Colonic mucosa (tissue), 4 donors: Measurements from ENCODE around the gene TMEM120B. TPM values are rescaled to one million over a fixed set of nuclear protein-coding genes. Genes with fewer than 3 reads are reported as not detected.
"Not testable (repeated sequence)": the region's sequence is repeated elsewhere in the genome, so short reads cannot be mapped to it uniquely, and the experiment has no call there.

Experiments
- DNase-seq: peaks from one replicate; pipeline ENCODE4 v3.0.0-alpha.2; 2020
- H3K27ac ChIP-seq: fragments of 200-600 bp; one replicate; pipeline ENCODE4 v1.8.0; 2021
- H3K27me3 ChIP-seq: fragments of 200-600 bp; one replicate; pipeline ENCODE4 v1.8.0; 2021
- H3K36me3 ChIP-seq: fragments of 200-600 bp; one replicate; pipeline ENCODE4 v1.8.0; 2021
- H3K4me1 ChIP-seq: fragments of 200-600 bp; one replicate; pipeline ENCODE4 v1.8.0; 2021; ENCODE audit warnings: mild to moderate bottlenecking
- H3K4me3 ChIP-seq: fragments of 200-600 bp; one replicate; pipeline ENCODE4 v1.8.0; 2021
- H3K9ac ChIP-seq, 2 donors: one replicate each; pipeline ENCODE4 v1.7.0; 2013; ENCODE audit warnings: control low read depth in 2 of 2, low read depth in 2 of 2, low read length in 2 of 2
- H3K9me3 ChIP-seq: fragments of 200-600 bp; one replicate; pipeline ENCODE4 v1.8.0; 2021
- intact Hi-C: fragments of 100-400 bp; cut with DNase I; formaldehyde crosslinking; loops from one replicate; pipeline ENCODE4 v1.14.1; 2022
- total RNA-seq, 2 donors: library from RNA; stranded (reverse); fragmentation: NEBNext Ultra II Directional in 1 of 2; extraction: Animal tissue kit (Norgen Biotek cat#: 25700) in 1 of 2; gene quantifications; one replicate each; pipeline ENCODE4 v1.2.1, GENCODE V29; 2021
- TF ChIP-seq, protein P1 (sequence below): fragments of 200-600 bp; IDR thresholded peaks from one replicate; pipeline ENCODE4 v1.8.0; 2022; ENCODE audit warnings: antibody characterized with exemption, mild to moderate bottlenecking
- donor health status: healthy.
- donor health status: DM: no; HTN: no; CAD: no.
- donor health status: DM: no; HTN: no; CAD: no.

The TMEM120B gene
- total RNA-seq, 2 donors from 2014 or later = 3.9 to 6.5 TPM

DNA sequence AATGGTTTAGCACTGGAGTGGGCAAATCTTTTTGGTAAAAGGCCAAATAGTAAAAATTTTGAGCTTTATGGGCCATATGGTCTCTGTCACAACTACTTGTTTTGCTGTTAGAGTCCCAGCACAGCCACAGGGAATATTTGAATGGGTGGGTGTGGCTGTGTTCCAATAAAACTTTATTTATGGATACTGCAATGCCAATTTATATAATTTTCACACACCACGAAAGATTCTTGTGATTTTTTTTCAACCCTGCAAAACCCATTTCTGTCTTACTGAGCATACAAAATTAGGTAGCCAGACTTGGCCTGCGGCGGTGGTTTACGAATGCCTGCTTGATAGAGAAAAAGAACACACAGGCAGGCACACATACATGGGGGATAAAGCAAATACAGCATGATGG, 28.3 kb downstream of the TMEM120B start:
- Histone ChIP-seq H3K36me3 (no peaks in the 10 kb centered on the region), H3K4me3 (no peak overlapping the region), H3K9ac (no peak overlapping the region), H3K27me3 (no peaks in the 10 kb centered on the region), H3K4me1 (no peaks in the 10 kb centered on the region), H3K9me3 (no peaks in the 10 kb centered on the region), H3K27ac (no peak overlapping the region)
- intact Hi-C loops = no loop called here
- TF ChIP-seq, protein P1, sequence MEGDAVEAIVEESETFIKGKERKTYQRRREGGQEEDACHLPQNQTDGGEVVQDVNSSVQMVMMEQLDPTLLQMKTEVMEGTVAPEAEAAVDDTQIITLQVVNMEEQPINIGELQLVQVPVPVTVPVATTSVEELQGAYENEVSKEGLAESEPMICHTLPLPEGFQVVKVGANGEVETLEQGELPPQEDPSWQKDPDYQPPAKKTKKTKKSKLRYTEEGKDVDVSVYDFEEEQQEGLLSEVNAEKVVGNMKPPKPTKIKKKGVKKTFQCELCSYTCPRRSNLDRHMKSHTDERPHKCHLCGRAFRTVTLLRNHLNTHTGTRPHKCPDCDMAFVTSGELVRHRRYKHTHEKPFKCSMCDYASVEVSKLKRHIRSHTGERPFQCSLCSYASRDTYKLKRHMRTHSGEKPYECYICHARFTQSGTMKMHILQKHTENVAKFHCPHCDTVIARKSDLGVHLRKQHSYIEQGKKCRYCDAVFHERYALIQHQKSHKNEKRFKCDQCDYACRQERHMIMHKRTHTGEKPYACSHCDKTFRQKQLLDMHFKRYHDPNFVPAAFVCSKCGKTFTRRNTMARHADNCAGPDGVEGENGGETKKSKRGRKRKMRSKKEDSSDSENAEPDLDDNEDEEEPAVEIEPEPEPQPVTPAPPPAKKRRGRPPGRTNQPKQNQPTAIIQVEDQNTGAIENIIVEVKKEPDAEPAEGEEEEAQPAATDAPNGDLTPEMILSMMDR = no peak
- no peak for DNase-seq

DNA sequence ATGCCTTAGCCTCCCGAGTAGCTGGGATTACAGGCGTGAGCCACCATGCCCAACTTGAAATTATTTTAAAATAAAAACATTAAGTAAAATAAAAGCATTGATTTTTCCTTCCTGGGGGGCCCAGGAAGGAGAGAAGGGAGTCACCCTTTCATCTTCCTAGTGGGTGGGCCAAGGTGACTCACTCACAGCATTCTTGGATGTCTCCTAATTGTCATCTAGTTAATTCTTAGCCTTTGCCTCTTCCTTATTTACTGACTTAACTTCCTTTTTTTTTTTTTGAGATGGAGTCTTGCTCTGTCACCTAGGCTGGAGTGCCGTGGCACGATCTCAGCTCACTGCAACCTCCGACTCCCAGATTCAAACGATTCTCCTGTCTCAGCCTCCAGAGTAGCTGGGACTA, 29.2 kb downstream of the TMEM120B start:
- Histone ChIP-seq H3K27me3 (no peaks in the 10 kb centered on the region), H3K9ac (no peak overlapping the region), H3K36me3 (no peaks in the 10 kb centered on the region), H3K9me3 (no peaks in the 10 kb centered on the region), H3K4me1 (no peaks in the 10 kb centered on the region), H3K4me3 (no peak overlapping the region), H3K27ac (no peak overlapping the region)
- intact Hi-C loops = no loop called here
- TF ChIP-seq, protein P1 = no peak
- no peak for DNase-seq

DNA sequence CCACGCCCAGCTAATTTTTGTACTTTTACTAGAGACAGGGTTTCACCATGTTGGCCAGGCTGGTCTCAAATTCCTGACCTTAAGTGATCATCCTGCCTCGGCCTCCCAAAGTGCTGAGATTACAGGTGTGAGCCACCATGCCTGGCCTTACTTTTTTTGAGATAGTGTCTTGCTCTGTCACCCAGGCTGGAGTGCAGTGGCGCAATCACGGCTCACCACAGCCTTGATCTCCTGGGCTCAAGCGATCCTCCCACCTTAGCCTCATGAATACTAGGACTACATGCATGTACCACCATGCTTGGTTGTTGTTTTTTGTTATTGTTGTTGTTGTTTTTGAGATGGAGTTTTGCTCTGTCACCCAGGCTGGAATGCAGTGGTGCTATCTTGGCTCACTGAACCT, 33.0 kb downstream of the TMEM120B start:
- H3K36me3 ChIP-seq, DNase-seq, H3K27me3 ChIP-seq, H3K4me3 ChIP-seq, H3K27ac ChIP-seq, H3K4me1 ChIP-seq, intact Hi-C loops, H3K9me3 ChIP-seq, H3K9ac ChIP-seq: not testable (repeated sequence)

DNA sequence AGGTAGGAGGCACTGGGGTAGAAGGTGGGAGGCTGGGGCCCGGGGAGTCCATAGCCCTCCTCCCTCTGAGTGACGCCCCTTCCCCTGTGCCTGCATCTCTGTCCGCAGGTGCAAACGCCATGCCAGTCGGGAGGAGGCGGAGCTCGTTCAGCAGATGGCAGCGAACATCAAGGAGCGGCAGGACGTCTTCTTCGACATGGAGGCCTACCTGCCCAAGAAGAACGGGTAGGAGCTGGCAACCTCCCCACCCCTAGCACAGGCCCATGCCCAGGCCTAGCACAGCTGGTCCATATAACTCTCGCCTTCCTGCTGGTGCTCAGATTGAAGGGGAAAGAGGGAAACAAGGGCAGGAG, 35.6 kb downstream of the TMEM120B start:
- TF ChIP-seq, protein P1 = no peak
- Histone ChIP-seq H3K4me1 (no peaks in the 10 kb centered on the region), H3K36me3 (no peaks in the 10 kb centered on the region), H3K4me3 (no peak overlapping the region), H3K27me3 (no peaks in the 10 kb centered on the region), H3K9ac (peak overlapping the region in 1 of 2 donors; percentile 24), H3K27ac (no peak overlapping the region), H3K9me3 (no peaks in the 10 kb centered on the region)
- DNase-seq = no peak
- intact Hi-C loops = no loop called here

DNA sequence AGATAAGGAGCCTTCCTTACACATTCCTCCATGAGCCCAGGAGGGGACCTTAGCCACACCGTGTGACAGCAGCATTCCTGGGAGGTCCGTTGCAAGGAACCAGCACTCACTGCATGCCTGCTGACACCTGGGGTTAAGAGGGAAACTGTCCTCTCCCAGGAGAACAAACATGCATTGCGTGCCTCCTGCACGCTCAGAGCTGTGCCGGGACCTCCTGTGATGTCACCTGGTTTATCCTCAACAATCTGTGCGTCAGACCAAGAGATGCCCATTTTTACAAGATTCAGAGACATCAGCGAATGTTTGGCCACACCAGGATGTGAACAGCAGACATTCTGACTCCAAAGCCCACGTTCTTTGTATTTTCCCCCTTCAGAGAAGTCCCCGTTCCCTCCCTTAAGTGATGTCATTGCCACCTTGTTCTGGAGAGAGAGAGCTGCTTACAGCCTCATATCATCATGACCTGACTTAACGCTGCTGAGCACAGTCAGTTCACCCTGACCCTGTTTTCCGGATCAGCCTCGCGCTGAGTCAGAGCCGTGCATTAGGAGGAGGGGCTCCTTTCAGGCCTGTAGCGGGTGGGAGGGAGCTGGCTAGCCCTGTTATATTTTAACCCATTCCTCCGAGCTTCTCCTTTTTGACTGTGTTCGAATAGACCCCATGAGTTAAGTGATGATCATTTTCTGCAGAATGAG, 36.2 kb downstream of the TMEM120B start:
- no peak for DNase-seq
- peak overlapping the region in 1 of 2 donors; percentile 24 for H3K9ac ChIP-seq

DNA sequence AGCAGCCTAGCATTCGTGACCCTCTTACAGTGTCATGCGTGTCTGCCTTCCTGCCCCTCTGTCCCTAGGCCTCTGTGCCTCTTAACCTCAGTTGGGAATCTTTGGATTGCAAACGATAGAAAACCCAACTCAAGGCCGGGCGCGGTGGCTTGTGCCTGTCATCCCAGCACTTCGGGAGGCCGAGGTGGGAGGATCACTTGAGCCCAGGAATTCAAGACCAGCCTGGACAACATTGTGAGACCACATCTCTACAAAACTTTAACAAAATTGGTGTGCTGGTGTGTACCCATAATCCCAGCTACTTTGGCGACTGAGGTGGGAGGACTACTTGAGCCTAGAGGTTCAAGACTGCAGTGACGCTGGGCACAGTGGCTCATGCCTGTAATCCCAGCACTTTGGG, 36.7 kb downstream of the TMEM120B start:
- Histone ChIP-seq H3K4me1 (no peaks in the 10 kb centered on the region), H3K9me3 (no peaks in the 10 kb centered on the region), H3K4me3 (no peak overlapping the region), H3K27ac (no peak overlapping the region), H3K9ac (no peak overlapping the region), H3K27me3 (no peaks in the 10 kb centered on the region), H3K36me3 (no peaks in the 10 kb centered on the region)
- intact Hi-C loops = no loop called here
- TF ChIP-seq, protein P1 = no peak
- DNase-seq = no peak

More for the DNA sequence above, 36.2 kb downstream of the TMEM120B start:
- no peaks in the 10 kb centered on the region for H3K36me3 ChIP-seq
- intact Hi-C loops = no loop called here
- no peaks in the 10 kb centered on the region for H3K4me1 ChIP-seq
- TF ChIP-seq, protein P1 = no peak
- no peaks in the 10 kb centered on the region for H3K9me3 ChIP-seq
- H3K27me3 ChIP-seq = no peaks in the 10 kb centered on the region
- H3K27ac ChIP-seq = no peak overlapping the region
- no peak overlapping the region for H3K4me3 ChIP-seq
